Mucosa of gallbladder (tissue), 1 donor: ENCODE data around the gene BCAR3. TPM values are rescaled to one million over a fixed set of nuclear protein-coding genes. Genes with fewer than 3 reads are reported as not detected.
A peak's percentile ranks its signal among the peaks of the same experiment; 100 is the strongest.

Experiments
- DNase-seq: peaks from one replicate; pipeline ENCODE4 v3.0.0-alpha.2; 2020; ENCODE audit warnings: low spot score
- total RNA-seq: library from RNA; stranded (reverse); gene quantifications from one replicate; pipeline ENCODE4 v1.2.1, GENCODE V29; 2021
- donor health status: DM: no; HTN: no; CAD: no.

BCAR3 gene
- total RNA-seq, 1 donor from 2014 or later, result 51.8 TPM

GRCh38 chr1:93616221-93616995 lies 65.2 kb downstream of the BCAR3 start:
- DNase-seq, result no peak

- no peak for DNase-seq
These were observed 66.0 kb downstream of the BCAR3 start for GRCh38 chr1:93615582-93616150.

- DNase-seq, result no peak
These were observed 66.6 kb downstream of the BCAR3 start for GRCh38 chr1:93614986-93615581.

- no peak for DNase-seq
These were observed 67.1 kb downstream of the BCAR3 start for GRCh38 chr1:93614541-93614940.

- no peak for DNase-seq
These were observed 67.7 kb downstream of the BCAR3 start for GRCh38 chr1:93613898-93614297.

- no peak for DNase-seq
These were observed 69.1 kb downstream of the BCAR3 start for GRCh38 chr1:93612510-93612909.

- DNase-seq, result no peak
These were observed 70.0 kb downstream of the BCAR3 start for GRCh38 chr1:93611668-93612067.

- DNase-seq, result no peak
These were observed 72.1 kb downstream of the BCAR3 start for GRCh38 chr1:93609536-93609935.

- no peak for DNase-seq
These were observed 73.2 kb downstream of the BCAR3 start for GRCh38 chr1:93608187-93609109.

- DNase-seq, result no peak
These were observed 73.8 kb downstream of the BCAR3 start for GRCh38 chr1:93607814-93608186.

- no peak for DNase-seq
These were observed 75.7 kb downstream of the BCAR3 start for GRCh38 chr1:93605812-93606512.

- DNase-seq, result no peak
These were observed 76.5 kb downstream of the BCAR3 start for GRCh38 chr1:93605026-93605568.

GRCh38 chr1:93604411-93604810 lies 77.2 kb downstream of the BCAR3 start:
- no peak for DNase-seq

- no peak for DNase-seq
These were observed 78.0 kb downstream of the BCAR3 start for GRCh38 chr1:93603601-93604000.

GRCh38 chr1:93603106-93603505 lies 78.5 kb downstream of the BCAR3 start:
- DNase-seq, result no peak

GRCh38 chr1:93602101-93602500 lies 79.5 kb downstream of the BCAR3 start:
- no peak for DNase-seq

- DNase-seq, result no peak
These were observed 80.0 kb downstream of the BCAR3 start for GRCh38 chr1:93601686-93602085.

GRCh38 chr1:93600663-93601062 lies 81.0 kb downstream of the BCAR3 start:
- DNase-seq, result peak; percentile 55

GRCh38 chr1:93599479-93599878 lies 82.2 kb downstream of the BCAR3 start:
- DNase-seq, result no peak

GRCh38 chr1:93598861-93599439 lies 82.7 kb downstream of the BCAR3 start:
- no peak for DNase-seq

- DNase-seq, result no peak
These were observed 83.2 kb downstream of the BCAR3 start for GRCh38 chr1:93598396-93598795.
